H9 (cell line): ENCODE data around the gene AGMO. TPM values are rescaled to one million over a fixed set of nuclear protein-coding genes. Genes with fewer than 3 reads are reported as not detected.

ENCODE experiments used
- DNase-seq: peaks from one replicate; pipeline ENCODE4 v3.0.0-alpha.2; 2017
- H2AFZ ChIP-seq: one replicate; pipeline ENCODE4 v1.6.1; 2013; ENCODE audit warnings: mild to moderate bottlenecking, low read length, control low read depth, moderate library complexity
- H2AK5ac ChIP-seq: 2 replicates; pipeline ENCODE4 v1.6.1; 2013; ENCODE audit warnings: low read length, control low read depth, mixed read lengths; ENCODE audit not compliant: insufficient read length
- H2BK120ac ChIP-seq: one replicate; pipeline ENCODE4 v1.6.1; 2013; ENCODE audit warnings: low read depth, mild to moderate bottlenecking, low read length, control low read depth, inconsistent platforms; ENCODE audit not compliant: poor library complexity, severe bottlenecking
- H2BK12ac ChIP-seq: 2 replicates; pipeline ENCODE4 v1.6.1; 2013; ENCODE audit warnings: low read length, control low read depth, mixed read lengths, low read depth; ENCODE audit not compliant: insufficient read length
- H2BK15ac ChIP-seq: 2 replicates; pipeline ENCODE4 v1.6.1; 2013; ENCODE audit warnings: low read depth, low read length, control low read depth
- H2BK20ac ChIP-seq: one replicate; pipeline ENCODE4 v1.6.1; 2013; ENCODE audit warnings: low read depth, mild to moderate bottlenecking, low read length, control low read depth, inconsistent platforms; ENCODE audit not compliant: poor library complexity, severe bottlenecking
- H2BK5ac ChIP-seq: 2 replicates; pipeline ENCODE4 v1.6.1; 2013; ENCODE audit warnings: low read length, control low read depth, mixed read lengths; ENCODE audit not compliant: insufficient read length
- H3K14ac ChIP-seq: 2 replicates; pipeline ENCODE4 v1.6.1; 2013; ENCODE audit warnings: low read length, control low read depth; ENCODE audit not compliant: insufficient read depth
- H3K18ac ChIP-seq: 2 replicates; pipeline ENCODE4 v1.6.1; 2013; ENCODE audit warnings: low read depth, mild to moderate bottlenecking, mixed read lengths, low read length, control low read depth; ENCODE audit not compliant: insufficient read length
- H3K23ac ChIP-seq: 2 replicates; pipeline ENCODE4 v1.6.1; 2013; ENCODE audit warnings: low read length, control low read depth, mixed read lengths, low read depth; ENCODE audit not compliant: insufficient read length
- H3K23me2 ChIP-seq: 2 replicates; pipeline ENCODE4 v1.6.1; 2013; ENCODE audit warnings: low read depth, mild to moderate bottlenecking, mixed read lengths, low read length, control low read depth; ENCODE audit not compliant: insufficient read length, poor library complexity, severe bottlenecking
- H3K27ac ChIP-seq: 2 replicates; pipeline ENCODE4 v1.5.1; 2013; ENCODE audit warnings: low read length, control low read depth, mixed read lengths, low read depth; ENCODE audit not compliant: insufficient read length
- H3K27me3 ChIP-seq: 2 replicates; pipeline ENCODE4 v1.6.1; 2013; ENCODE audit warnings: low read length, control low read depth, inconsistent platforms; ENCODE audit not compliant: insufficient read depth
- H3K4ac ChIP-seq: 2 replicates; pipeline ENCODE4 v1.6.1; 2013; ENCODE audit warnings: low read depth, mild to moderate bottlenecking, control low read depth, inconsistent platforms, low read length, moderate library complexity
- H3K4me1 ChIP-seq: 2 replicates; pipeline ENCODE4 v1.6.1; 2013; ENCODE audit warnings: low read length, control low read depth, inconsistent platforms; ENCODE audit not compliant: insufficient read depth
- H3K4me2 ChIP-seq: 2 replicates; pipeline ENCODE4 v1.6.1; 2013; ENCODE audit warnings: low read length, control low read depth, mixed read lengths; ENCODE audit not compliant: insufficient read length, insufficient read depth
- H3K56ac ChIP-seq: 2 replicates; pipeline ENCODE4 v1.6.1; 2013; ENCODE audit warnings: low read depth, mild to moderate bottlenecking, mixed read lengths, low read length, control low read depth; ENCODE audit not compliant: insufficient read length
- H3K79me1 ChIP-seq: 2 replicates; pipeline ENCODE4 v1.6.1; 2013; ENCODE audit warnings: low read depth, mild to moderate bottlenecking, moderate library complexity, low read length, control low read depth, inconsistent platforms; ENCODE audit not compliant: insufficient read depth, poor library complexity, severe bottlenecking
- H3K79me2 ChIP-seq: 2 replicates; pipeline ENCODE4 v1.6.1; 2013; ENCODE audit warnings: low read length, control low read depth, inconsistent platforms; ENCODE audit not compliant: insufficient read depth
- H3K9ac ChIP-seq: 2 replicates; pipeline ENCODE4 v1.6.1; 2013; ENCODE audit warnings: low read length, control low read depth, mixed read lengths; ENCODE audit not compliant: insufficient read length; ENCODE audit errors: extremely low read depth
- H3K9me3 ChIP-seq: one replicate; pipeline ENCODE4 v1.6.1; 2013; ENCODE audit warnings: low read depth, low read length, inconsistent platforms; ENCODE audit not compliant: control insufficient read depth
- H3T11ph ChIP-seq: one replicate; pipeline ENCODE4 v1.6.1; 2013; ENCODE audit warnings: mild to moderate bottlenecking, low read length, control low read depth, inconsistent platforms
- H4K20me1 ChIP-seq: one replicate; pipeline ENCODE4 v1.6.1; 2013; ENCODE audit not compliant: control insufficient read depth, insufficient read length, insufficient read depth
- H4K5ac ChIP-seq: 2 replicates; pipeline ENCODE4 v1.6.1; 2013; ENCODE audit warnings: low read depth, mild to moderate bottlenecking, mixed read lengths, low read length, control low read depth; ENCODE audit not compliant: insufficient read length
- H4K8ac ChIP-seq: replicated peaks from 2 replicates; pipeline ENCODE4 v1.6.1; 2013; ENCODE audit warnings: low read length, control low read depth, mixed read lengths, low read depth; ENCODE audit not compliant: insufficient read length
- H4K91ac ChIP-seq: 2 replicates; pipeline ENCODE4 v1.6.1; 2013; ENCODE audit warnings: low read depth, mild to moderate bottlenecking, moderate library complexity, mixed read lengths, low read length, control low read depth; ENCODE audit not compliant: insufficient read length
- H3K27ac Mint-ChIP-seq, 3 experiments: 2 replicates in 2 of 3; 3 replicates in 1 of 3; pipeline ENCODE4 v1.8.0; 2020 to 2021; ENCODE audit warnings: mixed read lengths in 3 of 3, mild to moderate bottlenecking in 1 of 3, moderate library complexity in 1 of 3
- H3K27me3 Mint-ChIP-seq: 2 replicates; pipeline ENCODE4 v1.8.0; 2021; ENCODE audit warnings: low read depth, mild to moderate bottlenecking, moderate library complexity, mixed read lengths
- H3K36me3 Mint-ChIP-seq, 3 experiments: 2 replicates in 2 of 3; 3 replicates in 1 of 3; pipeline ENCODE4 v1.8.0; 2020 to 2021; ENCODE audit warnings: low read depth in 3 of 3, mixed read lengths in 3 of 3; ENCODE audit not compliant: insufficient read depth in 1 of 3
- H3K4me1 Mint-ChIP-seq, 2 experiments: 2 replicates each; pipeline ENCODE4 v1.8.0; 2020; ENCODE audit warnings: mixed read lengths in 2 of 2
- H3K4me3 Mint-ChIP-seq, 2 experiments: 2 replicates in 1 of 2; 3 replicates in 1 of 2; pipeline ENCODE4 v1.8.0; 2020 to 2021; ENCODE audit warnings: mild to moderate bottlenecking in 2 of 2, mixed read lengths in 2 of 2, moderate library complexity in 1 of 2
- H3K9me3 Mint-ChIP-seq, 2 experiments: 2 replicates in 1 of 2; 3 replicates in 1 of 2; pipeline ENCODE4 v1.8.0; 2020; ENCODE audit warnings: mild to moderate bottlenecking in 2 of 2, mixed read lengths in 2 of 2, moderate library complexity in 1 of 2
- CTCF ChIP-seq: fragments of 200-600 bp; sonication (generic); conservative IDR thresholded peaks from 3 replicates; pipeline ENCODE4 v1.8.0; 2021; ENCODE audit warnings: antibody characterized with exemption, mild to moderate bottlenecking
- WGBS: extraction: QIAGEN DNeasy Blood & Tissue Kit; methylation state at CpG from one replicate; pipeline ENCODE4 v1.1.7; 2013; ENCODE audit warnings: missing lambda C conversion rate, low lambda C conversion rate, mixed read lengths; ENCODE audit not compliant: insufficient read length; ENCODE audit errors: extremely low coverage; 5-methylcytosine and 5-hydroxymethylcytosine counted together
- total RNA-seq: library from RNA; stranded (reverse); gene quantifications from 2 replicates; pipeline ENCODE4 v1.2.1, GENCODE V29; 2021

AGMO gene
- total RNA-seq, 1 experiment from 2014 or later: 0.70 TPM

GRCh38 chr7:15178065-15178464 lies 383.8 kb downstream of the AGMO start:
- no peak overlapping the region for H3T11ph ChIP-seq
- H3K36me3 Mint-ChIP-seq: peaks cover 2 to 7% (median 2%) of the 10 kb centered on the region in 3 experiments; a peak in 4 of 7 replicates
- no peak overlapping the region for H3K18ac ChIP-seq
- no peak overlapping the region for H3K27ac Mint-ChIP-seq
- H3K79me1 ChIP-seq: no peaks in the 10 kb centered on the region
- H4K8ac ChIP-seq: no peak overlapping the region
- no peaks in the 10 kb centered on the region for H3K79me2 ChIP-seq
- H4K5ac ChIP-seq: no peak overlapping the region
- no peak overlapping the region for H3K56ac ChIP-seq
- no peak overlapping the region for H3K4me2 ChIP-seq
- H2AK5ac ChIP-seq: no peak overlapping the region
- no peak overlapping the region for H2BK12ac ChIP-seq
- no peak overlapping the region for H2BK5ac ChIP-seq
- DNase-seq: no peak
- no peak overlapping the region for H2BK120ac ChIP-seq
- no peak overlapping the region for H3K27ac ChIP-seq
- H3K4ac ChIP-seq: no peak overlapping the region
- no peak overlapping the region for H3K9ac ChIP-seq
- no peak overlapping the region for H2BK20ac ChIP-seq
- H2BK15ac ChIP-seq: no peak overlapping the region
- H3K14ac ChIP-seq: no peak overlapping the region
- peaks cover 11 to 13% of the 10 kb centered on the region in 2 experiments for H3K4me1 Mint-ChIP-seq
- H4K20me1 ChIP-seq: no peaks in the 10 kb centered on the region
- H2AFZ ChIP-seq: no peak overlapping the region
- no peaks in the 10 kb centered on the region for H3K27me3 ChIP-seq
- no peaks in the 10 kb centered on the region for H3K4me1 ChIP-seq
- no peaks in the 10 kb centered on the region for H3K23me2 ChIP-seq
- H3K9me3 ChIP-seq: no peaks in the 10 kb centered on the region
- TF ChIP-seq CTCF: no peak
- H3K27me3 Mint-ChIP-seq: no peaks in the 10 kb centered on the region
- H3K4me3 Mint-ChIP-seq: no peak overlapping the region
- no peak overlapping the region for H3K23ac ChIP-seq
- no CpG with 5 or more reads among the region's 1 CpG for WGBS
- no peak overlapping the region for H4K91ac ChIP-seq
- peaks cover 2 to 4% of the 10 kb centered on the region in 2 experiments; a peak in 2 of 5 replicates for H3K9me3 Mint-ChIP-seq
